ENCODE data around the gene WWP2.

DNA sequence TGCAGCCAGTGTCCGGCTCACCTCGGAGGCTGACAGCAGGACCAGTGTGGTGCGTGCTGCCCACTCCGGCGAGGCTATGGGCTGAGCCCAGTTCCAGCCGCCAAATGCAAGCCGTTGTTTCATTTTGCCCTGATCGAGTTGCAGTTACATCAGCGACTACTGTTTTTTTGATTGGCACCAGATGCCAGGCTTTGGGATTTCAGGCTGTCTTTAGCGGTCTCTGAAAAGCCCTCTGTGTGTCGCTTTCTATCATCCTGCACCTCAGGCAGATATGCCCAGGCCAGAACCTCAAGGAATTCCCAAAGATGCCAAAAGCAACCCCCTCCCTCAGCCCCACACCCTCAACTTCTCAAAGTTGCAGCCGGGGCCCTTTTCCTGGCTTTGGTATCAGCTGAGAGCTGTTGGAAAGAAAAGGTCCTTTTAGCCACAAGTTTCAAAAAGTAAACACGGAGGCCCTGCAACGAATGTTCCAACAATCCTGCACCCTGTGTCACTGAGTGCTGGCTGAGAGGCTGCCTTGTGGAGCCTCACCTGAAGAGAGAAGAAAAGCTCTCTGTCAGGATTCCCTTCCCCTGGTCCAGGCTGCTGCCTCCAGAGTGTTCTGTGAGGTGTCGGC, 58.9 kb downstream of the WWP2 start:
- TF ChIP-seq, protein P1, sequence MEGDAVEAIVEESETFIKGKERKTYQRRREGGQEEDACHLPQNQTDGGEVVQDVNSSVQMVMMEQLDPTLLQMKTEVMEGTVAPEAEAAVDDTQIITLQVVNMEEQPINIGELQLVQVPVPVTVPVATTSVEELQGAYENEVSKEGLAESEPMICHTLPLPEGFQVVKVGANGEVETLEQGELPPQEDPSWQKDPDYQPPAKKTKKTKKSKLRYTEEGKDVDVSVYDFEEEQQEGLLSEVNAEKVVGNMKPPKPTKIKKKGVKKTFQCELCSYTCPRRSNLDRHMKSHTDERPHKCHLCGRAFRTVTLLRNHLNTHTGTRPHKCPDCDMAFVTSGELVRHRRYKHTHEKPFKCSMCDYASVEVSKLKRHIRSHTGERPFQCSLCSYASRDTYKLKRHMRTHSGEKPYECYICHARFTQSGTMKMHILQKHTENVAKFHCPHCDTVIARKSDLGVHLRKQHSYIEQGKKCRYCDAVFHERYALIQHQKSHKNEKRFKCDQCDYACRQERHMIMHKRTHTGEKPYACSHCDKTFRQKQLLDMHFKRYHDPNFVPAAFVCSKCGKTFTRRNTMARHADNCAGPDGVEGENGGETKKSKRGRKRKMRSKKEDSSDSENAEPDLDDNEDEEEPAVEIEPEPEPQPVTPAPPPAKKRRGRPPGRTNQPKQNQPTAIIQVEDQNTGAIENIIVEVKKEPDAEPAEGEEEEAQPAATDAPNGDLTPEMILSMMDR (IDR thresholded peaks at IDR 0.05), result no peak
- no peak for TF ChIP-seq POLR2A (IDR thresholded peaks at IDR 0.05)
- TF ChIP-seq POLR2AphosphoS5 (IDR thresholded peaks at IDR 0.05), result no peak
- no peak for TF ChIP-seq EP300 (IDR thresholded peaks at IDR 0.05)

Measured in upper lobe of left lung (tissue), 4 donors.